Measurements from ENCODE around the gene SUSD5. TPM values are rescaled to one million over a fixed set of nuclear protein-coding genes. Genes with fewer than 3 reads are reported as not detected.
A peak's percentile ranks its signal among the peaks of the same experiment; 100 is the strongest.

Gene SUSD5
- total and polyA plus RNA-seq, 2 of the 4 experiments (the other 2 are of a cell fraction) = 1.4 to 2.9 TPM

DNA sequence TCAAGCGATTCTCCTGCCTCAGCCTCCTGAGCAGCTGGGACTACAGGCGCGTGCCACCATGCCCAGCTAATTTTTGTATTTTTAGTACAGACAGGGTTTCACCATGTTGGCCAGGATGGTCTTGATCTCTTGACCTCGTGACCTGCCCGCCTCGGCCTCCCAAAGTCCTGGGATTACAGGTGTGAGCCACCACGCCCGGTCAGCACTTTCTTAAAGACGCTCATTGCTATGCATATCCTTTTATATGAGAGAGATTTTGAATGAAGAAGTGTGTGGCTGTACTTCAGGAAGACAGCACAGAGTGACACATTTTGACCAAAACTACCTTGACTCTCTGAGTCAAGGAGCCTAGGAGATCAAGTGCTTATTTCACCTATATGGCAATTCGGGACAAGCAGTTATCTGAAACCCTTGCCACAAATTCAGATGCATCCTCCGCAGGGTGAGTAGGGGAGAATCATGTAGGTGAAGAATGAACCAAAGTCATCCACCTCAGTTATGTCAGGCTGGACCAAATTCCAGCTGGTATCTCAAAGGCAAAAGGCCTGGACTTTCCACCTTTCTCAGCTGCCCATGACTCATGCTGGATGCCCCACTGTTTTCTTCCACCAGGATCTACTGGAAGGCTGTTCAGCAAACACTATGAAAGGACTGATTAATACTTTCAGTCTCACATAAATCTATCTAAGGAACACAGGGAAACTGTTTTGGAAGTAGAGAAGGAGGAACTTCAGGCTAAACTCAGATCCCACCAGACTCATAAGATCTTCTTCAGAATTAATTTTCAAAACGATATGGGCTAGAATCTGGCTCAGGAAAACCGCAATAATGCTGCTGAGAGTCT is 31.9 kb downstream of the SUSD5 start:
- no peak overlapping the region for H3K18ac ChIP-seq (ENCODE audit: low read depth, low read length)
- H2AFZ ChIP-seq (replicated peaks; ENCODE audit: low read length, poor library complexity) = no peak overlapping the region
- in situ Hi-C loops (cut with MboI; ENCODE audit: low sequenced_read_pairs) = no loop called here
- no peak overlapping the region for H2BK20ac ChIP-seq (ENCODE audit: low read depth, low read length)
- no peaks in the 10 kb centered on the region for H3K36me3 ChIP-seq (ENCODE audit: control insufficient read depth, insufficient read depth, low read length)
- H2BK120ac ChIP-seq (ENCODE audit: low read depth, low read length) = no peak overlapping the region
- H4K8ac ChIP-seq (ENCODE audit: low read depth in 2 of 2, low read length in 2 of 2) = no peak overlapping the region
- TF ChIP-seq FOS (IDR thresholded peaks at IDR 0.05; ENCODE audit: low read depth, low read length) (no peak), MAFK (IDR thresholded peaks at IDR 0.05; ENCODE audit: low read depth, low read length) (peak; percentile 53), MXI1 (IDR thresholded peaks at IDR 0.05; ENCODE audit: borderline replicate concordance, low read depth, low read length) (no peak)
- no peaks in the 10 kb centered on the region; the same call in 1 of the 2 replicates for H3K9me1 ChIP-seq (ENCODE audit: insufficient read depth, low read length)
- ChIA-PET POLR2A (ENCODE audit: unreplicated experiment) (no interaction called here), CTCF (no interaction called here)
- H2AK5ac ChIP-seq (ENCODE audit: low read depth, low read length) = no peak overlapping the region
- no peak overlapping the region for H4K91ac ChIP-seq (ENCODE audit: insufficient read depth, low read depth, low read length)
- no peak overlapping the region for H4K5ac ChIP-seq (ENCODE audit: low read depth, low read length)
- no peak overlapping the region for H2AK9ac ChIP-seq (replicated peaks; ENCODE audit: low read depth, low read length, poor library complexity)
- H3K56ac ChIP-seq (ENCODE audit: extremely low read depth, insufficient read depth, low read length) = no peak overlapping the region
- dilution Hi-C loops (cut with HindIII; ENCODE audit: low sequenced_read_pairs, unreplicated experiment) = no loop called here
- no TSS peak for BruUV-seq (replicated peaks)
- no peak overlapping the region for H3K4ac ChIP-seq (ENCODE audit: low read depth, low read length)
- no peaks in the 10 kb centered on the region for H3K79me1 ChIP-seq (ENCODE audit: low read depth in 1 of 2, low read length in 2 of 2)
- H3K27me3 ChIP-seq (ENCODE audit: control insufficient read depth, insufficient read depth, low read length) = no peaks in the 10 kb centered on the region
- H3K14ac ChIP-seq (replicated peaks; ENCODE audit: low read depth, low read length) = no peak overlapping the region
- H3K4me3 ChIP-seq (ENCODE audit: insufficient read depth, low read depth, low read length) = no peak overlapping the region
- 76% methylated on average over 2 of the region's 13 CpGs; no CpG with 5 or more reads in 1 of the 2 experiments for WGBS, 2 experiments (ENCODE audit: extremely low coverage in 2 of 2, insufficient read length in 1 of 2)
- no peak overlapping the region for H3K23ac ChIP-seq (ENCODE audit: low read depth, low read length)
- H2BK15ac ChIP-seq (ENCODE audit: low read depth, low read length) = no peak overlapping the region
- no peaks in the 10 kb centered on the region for H3K9me3 ChIP-seq (ENCODE audit: control insufficient read depth, insufficient read depth, low read length)
- peak; percentile 15 for DNase-seq
- no peak for ATAC-seq (ENCODE audit: low read depth)
- no peaks in the 10 kb centered on the region for H3K4me1 ChIP-seq (ENCODE audit: control insufficient read depth, insufficient read depth, low read length)
- intact Hi-C loops (cut with micrococcal nuclease) = no loop called here
- H3K4me2 ChIP-seq (ENCODE audit: low read depth, low read length) = no peak overlapping the region
- H2BK5ac ChIP-seq (ENCODE audit: low read depth, low read length, poor library complexity, severe bottlenecking) = no peak overlapping the region
- H4K20me1 ChIP-seq (ENCODE audit: insufficient read depth, low read length) = no peaks in the 10 kb centered on the region
- H3K9ac ChIP-seq (ENCODE audit: low read depth, low read length) = no peak overlapping the region
- H3K27ac ChIP-seq (ENCODE audit: insufficient read depth, low read length) = no peak overlapping the region

Measured in IMR-90 (cell line).